Mucosa of gallbladder (tissue), 1 donor: ENCODE measurements around the gene HLA-DOB. TPM values are rescaled to one million over a fixed set of nuclear protein-coding genes. Genes with fewer than 3 reads are reported as not detected.

Experiments used
- DNase-seq: peaks from one replicate; pipeline ENCODE4 v3.0.0-alpha.2; 2020; ENCODE audit warnings: low spot score
- total RNA-seq: library from RNA; stranded (reverse); gene quantifications from one replicate; pipeline ENCODE4 v1.2.1, GENCODE V29; 2021
- donor health status: DM: no; HTN: no; CAD: no.

The HLA-DOB gene
- total RNA-seq, 1 donor from 2014 or later = 0.69 TPM

GRCh38 chr6:32843331-32843978 is 26.7 kb upstream of the HLA-DOB start:
- DNase-seq = no peak

GRCh38 chr6:32842690-32843089 is 25.9 kb upstream of the HLA-DOB start:
- DNase-seq = no peak

- DNase-seq = no peak
Measured at GRCh38 chr6:32842021-32842650, 25.3 kb upstream of the HLA-DOB start.

- no peak for DNase-seq
Measured at GRCh38 chr6:32840604-32841246, 23.9 kb upstream of the HLA-DOB start.

GRCh38 chr6:32839356-32839755 is 22.6 kb upstream of the HLA-DOB start:
- DNase-seq = no peak

GRCh38 chr6:32838114-32838958 is 21.5 kb upstream of the HLA-DOB start, which contains the start of gene TAP2:
Gene TAP2, minus strand, starts transcription at chr6:32838739. Its CDS starts 506 bp downstream, at chr6:32838233.
- peak; percentile 97 for DNase-seq

- DNase-seq = no peak
Measured at GRCh38 chr6:32837651-32838113, 20.9 kb upstream of the HLA-DOB start.

- DNase-seq = no peak
Measured at GRCh38 chr6:32836873-32837272, 20.1 kb upstream of the HLA-DOB start.

- DNase-seq = no peak
Measured at GRCh38 chr6:32835167-32835893, 18.5 kb upstream of the HLA-DOB start.

- DNase-seq = no peak
Measured at GRCh38 chr6:32833664-32834063, 16.9 kb upstream of the HLA-DOB start.

- no peak for DNase-seq
Measured at GRCh38 chr6:32832535-32832934, 15.7 kb upstream of the HLA-DOB start.

- DNase-seq = no peak
Measured at GRCh38 chr6:32830936-32831335, 14.1 kb upstream of the HLA-DOB start.

GRCh38 chr6:32830017-32830416 is 13.2 kb upstream of the HLA-DOB start:
- no peak for DNase-seq

- no peak for DNase-seq
Measured at GRCh38 chr6:32829495-32829894, 12.7 kb upstream of the HLA-DOB start.

GRCh38 chr6:32827025-32827424 is 10.2 kb upstream of the HLA-DOB start:
- no peak for DNase-seq

GRCh38 chr6:32825966-32826365 is 9.2 kb upstream of the HLA-DOB start:
- DNase-seq = no peak

GRCh38 chr6:32819729-32820128 is 2.9 kb upstream of the HLA-DOB start:
- DNase-seq = no peak

GRCh38 chr6:32818867-32819266 is 2.1 kb upstream of the HLA-DOB start:
- no peak for DNase-seq

- no peak for DNase-seq
Measured at GRCh38 chr6:32815996-32816395, 806 bp downstream of the HLA-DOB start.

- DNase-seq = no peak
Measured at GRCh38 chr6:32815115-32815514, 1.7 kb downstream of the HLA-DOB start.

GRCh38 chr6:32814145-32814544 is 2.7 kb downstream of the HLA-DOB start:
- no peak for DNase-seq
